GM19351 (cell line): ENCODE data around the gene DLEC1.
"Not testable (repeated sequence)": the region's sequence is repeated elsewhere in the genome, so short reads cannot be mapped to it uniquely, and the experiment has no call there.

ENCODE experiments used
- ATAC-seq: cut with Tn5 transposase; IDR thresholded peaks from one replicate; pipeline ENCODE4 v1.9.1; 2021; ENCODE audit warnings: mild to moderate bottlenecking, moderate library complexity; ENCODE audit not compliant: unreplicated experiment

The DLEC1 gene

GRCh38 chr3:38018296-38019266 is 20.4 kb upstream of the DLEC1 start:
- ATAC-seq = no peak

GRCh38 chr3:38019658-38020341 is 19.2 kb upstream of the DLEC1 start:
- no peak for ATAC-seq

- no peak for ATAC-seq
These were observed 18.7 kb upstream of the DLEC1 start for GRCh38 chr3:38020342-38020726.

GRCh38 chr3:38021196-38021595 is 17.8 kb upstream of the DLEC1 start:
- ATAC-seq = no peak

- no peak for ATAC-seq
These were observed 16.7 kb upstream of the DLEC1 start for GRCh38 chr3:38022301-38022700.

- no peak for ATAC-seq
These were observed 15.9 kb upstream of the DLEC1 start for GRCh38 chr3:38022896-38023709.

- no peak for ATAC-seq
These were observed 12.2 kb upstream of the DLEC1 start for GRCh38 chr3:38026856-38027255.

- ATAC-seq = no peak
These were observed 11.2 kb upstream of the DLEC1 start for GRCh38 chr3:38027466-38028465.

GRCh38 chr3:38028621-38029361 is 10.2 kb upstream of the DLEC1 start:
- ATAC-seq = no peak

GRCh38 chr3:38029400-38030125 is 9.4 kb upstream of the DLEC1 start, which contains the start of gene PLCD1:
TSS of gene PLCD1 (minus strand) at chr3:38029642. CDS start at chr3:38029539, 103 bp downstream.
- ATAC-seq = no peak

- no peak for ATAC-seq
These were observed 8.6 kb upstream of the DLEC1 start for GRCh38 chr3:38030126-38031021.

- no peak for ATAC-seq
These were observed 7.7 kb upstream of the DLEC1 start for GRCh38 chr3:38031022-38031994.

- no peak for ATAC-seq
These were observed 6.6 kb upstream of the DLEC1 start for GRCh38 chr3:38032328-38032865.

- not testable (repeated sequence) for ATAC-seq
These were observed 5.4 kb upstream of the DLEC1 start for GRCh38 chr3:38033586-38033985.

GRCh38 chr3:38034335-38034734 is 4.7 kb upstream of the DLEC1 start:
- ATAC-seq = not testable (repeated sequence)

GRCh38 chr3:38036286-38036685 is 2.7 kb upstream of the DLEC1 start:
- no peak for ATAC-seq
